Neural progenitor cell (in vitro differentiated cells): ENCODE measurements around the gene C18orf32.

Experiments used
- CTCF ChIP-seq: fragments of 200-600 bp; sonication (generic); IDR thresholded peaks from 2 replicates; pipeline ENCODE4 v1.5.1; 2017; ENCODE audit warnings: antibody characterized with exemption, mild to moderate bottlenecking
- EZH2phosphoT487 ChIP-seq: fragments of 200-600 bp; sonication (generic); IDR thresholded peaks from 2 replicates; pipeline ENCODE4 v1.6.1; 2017; ENCODE audit warnings: antibody characterized with exemption

- no peak for TF ChIP-seq CTCF
- TF ChIP-seq EZH2phosphoT487, result no peak
Measured at GRCh38 chr18:49503931-49504330, 16.9 kb upstream of the C18orf32 start.
